GM12878 (cell line): ENCODE measurements around the gene SSH3. TPM values are rescaled to one million over a fixed set of nuclear protein-coding genes. Genes with fewer than 3 reads are reported as not detected.

Source experiments
- ATAC-seq: fragments of 200-7000 bp; cut with Tn5 transposase; 3 replicates; pipeline ENCODE4 v1.9.1; 2020; ENCODE audit warnings: mild to moderate bottlenecking, moderate library complexity
- BruUV-seq: library from RNA; stranded (reverse); fragments of 400-500 nt; replicated peaks from 2 replicates; lab custom pipeline; 2021; lab: Mats Ljungman, UMichigan
- CTCF ChIA-PET: fragments of 300-600 bp; sonication (Branson Sonifier 250); formaldehyde crosslinking; extraction: SDS; loops from one replicate; lab custom pipeline; 2021; ENCODE audit warnings: inconsistent platforms; lab: Yijun Ruan, JAX
- POLR2A ChIA-PET: fragments of 350-600 bp; formaldehyde crosslinking; extraction: SDS; loops from one replicate; lab custom pipeline; 2021; ENCODE audit warnings: inconsistent platforms; lab: Charles Lee
- RAD21 ChIA-PET: fragments of 300-600 bp; sonication (Branson Sonifier 250); formaldehyde crosslinking; loops from one replicate; lab custom pipeline; 2023; ENCODE audit warnings: antibody characterized with exemption; ENCODE audit not compliant: unreplicated experiment; lab: Charles Lee
- SMC1A ChIA-PET: fragments of 300-600 bp; sonication (Branson Sonifier 250); formaldehyde crosslinking; loops from one replicate; lab custom pipeline; 2023; ENCODE audit not compliant: unreplicated experiment, uncharacterized antibody; lab: Charles Lee
- DNase-seq: peaks from one replicate; pipeline ENCODE4 v3.0.0-alpha.2; 2011; ENCODE audit warnings: low read depth, low spot score
- FAIRE-seq: peaks from 3 replicates; lab custom pipeline; 2011; peaks lifted over from hg19 to GRCh38; lab: Jason Lieb, UNC
- H2AFZ ChIP-seq: 2 replicates; pipeline ENCODE4 v1.6.0; 2011; ENCODE audit warnings: low read depth, low read length, control low read depth; ENCODE audit not compliant: control insufficient read depth
- H3K27ac ChIP-seq: 2 replicates; pipeline ENCODE4 v1.5.1; 2011; ENCODE audit warnings: control low read depth; ENCODE audit not compliant: control insufficient read depth, insufficient read depth
- H3K27me3 ChIP-seq, 2 experiments: replicated peaks in 1 of 2; 2 replicates each; pipeline versions ENCODE4 v1.6.0 to v1.6.1; 2011; ENCODE audit warnings: low read length in 1 of 2; ENCODE audit not compliant: control insufficient read depth in 2 of 2, insufficient read depth in 2 of 2
- H3K36me3 ChIP-seq, 2 experiments: 2 replicates each; pipeline ENCODE4 v1.5.1; 2011; ENCODE audit warnings: low read length in 1 of 2; ENCODE audit not compliant: control insufficient read depth in 2 of 2, insufficient read depth in 2 of 2
- H3K4me1 ChIP-seq: 2 replicates; pipeline ENCODE4 v1.6.1; 2011; ENCODE audit warnings: mild to moderate bottlenecking, low read length, moderate library complexity, mixed read lengths; ENCODE audit not compliant: control insufficient read depth, insufficient read depth
- H3K4me2 ChIP-seq: 2 replicates; pipeline ENCODE4 v1.6.0; 2011; ENCODE audit warnings: control low read depth; ENCODE audit not compliant: control insufficient read depth, insufficient read depth
- H3K4me3 ChIP-seq: fragments of 200-600 bp; sonication (generic); 2 replicates; pipeline ENCODE4 v1.5.1; 2016
- H3K79me2 ChIP-seq: 2 replicates; pipeline ENCODE4 v1.6.0; 2011; ENCODE audit warnings: low read length; ENCODE audit not compliant: control insufficient read depth, insufficient read depth
- H3K9ac ChIP-seq: 2 replicates; pipeline ENCODE4 v1.8.0; 2011; ENCODE audit warnings: low read length, control low read depth, mixed read lengths; ENCODE audit not compliant: control insufficient read depth, insufficient read depth
- H3K9me3 ChIP-seq: replicated peaks from 3 replicates; pipeline ENCODE4 v1.5.1; 2011; ENCODE audit warnings: mild to moderate bottlenecking, low read length; ENCODE audit not compliant: control insufficient read depth, insufficient read depth
- H4K20me1 ChIP-seq: 2 replicates; pipeline ENCODE4 v1.6.0; 2011; ENCODE audit not compliant: control insufficient read depth, insufficient read depth
- FOXK2 ChIP-seq: fragments of 450-650 bp; IDR thresholded peaks from 2 replicates; pipeline ENCODE4 v1.6.1; 2017; ENCODE audit warnings: mild to moderate bottlenecking, moderate library complexity
- IKZF2 ChIP-seq, 2 experiments: fragments of 450-650 bp; IDR thresholded peaks; 2 replicates each; pipeline ENCODE4 v1.6.1; 2017; ENCODE audit warnings: mild to moderate bottlenecking in 2 of 2, moderate library complexity in 2 of 2
- POLR2A ChIP-seq: IDR thresholded peaks from 2 replicates; pipeline ENCODE4 v1.6.1; 2011; ENCODE audit warnings: low read depth, mild to moderate bottlenecking, low read length
- SMARCA5 ChIP-seq: fragments of 450-650 bp; IDR thresholded peaks from 2 replicates; pipeline ENCODE4 v1.6.1; 2017; ENCODE audit warnings: mild to moderate bottlenecking
- YBX1 ChIP-seq: fragments of 450-650 bp; IDR thresholded peaks from 2 replicates; pipeline ENCODE4 v1.6.1; 2016; ENCODE audit warnings: antibody characterized with exemption
- WGBS: methylation state at CpG from one replicate; pipeline ENCODE4 v1.1.6; 2016; ENCODE audit warnings: low lambda C conversion rate; ENCODE audit not compliant: insufficient replicate concordance, insufficient coverage; ENCODE audit errors: missing lambda C conversion rate; 5-methylcytosine and 5-hydroxymethylcytosine counted together
- in situ Hi-C: fragments of 300-500 bp; cut with MboI; formaldehyde crosslinking; loops from 9 replicates; pipeline ENCODE4 v1.14.3; 2018; ENCODE audit warnings: mixed read lengths
- intact Hi-C: fragments of 100-400 bp; cut with micrococcal nuclease; formaldehyde crosslinking; loops from one replicate; pipeline ENCODE4 v1.14.2; 2022; ENCODE audit not compliant: unreplicated experiment
- polyA plus RNA-seq, 11 experiments: library from polyadenylated mRNA; depleted of rRNA in 4 of 11; unstranded in 6 of 11; stranded (reverse) in 5 of 11; fragments of >200 nt; fragmentation: Nextera tagmentation in 4 of 11; fragmentation: Illumina TruSeq in 1 of 11; extraction: Ambion mirVana in 4 of 11; extraction: Trizol in 1 of 11; gene quantifications; 1 replicate in 1 of 11; 2 replicates in 10 of 11; pipeline versions ENCODE4 v1.2.1 to v1.2.3, GENCODE V29; 2011 to 2016; ENCODE audit warnings: inconsistent platforms in 2 of 11, missing spikeins in 2 of 11, low read depth in 1 of 11
- total RNA-seq, 4 experiments: library from RNA; depleted of rRNA in 3 of 4; stranded (reverse); fragments of >200 nt in 3 of 4; fragmentation: Illumina TruSeq in 1 of 4; extraction: Trizol in 1 of 4; gene quantifications; 2 replicates each; pipeline versions ENCODE4 v1.2.1 to v1.2.3, GENCODE V29; 2013 to 2021

SSH3 gene
- total and polyA plus RNA-seq, 10 of the 15 experiments (the other 5 are each of a cell fraction or from before 2014, with no cell fraction given): 0.05 to 0.83 (median 0.28) TPM; not detected in 3

GRCh38 chr11:67349036-67349435 is 45.7 kb downstream of the SSH3 start:
- ChIA-PET SMC1A (interaction anchor here (0.7 to 15.8 kb wide), 3 partner anchors 11 to 32 kb away, joined by 3 to 646 read pairs (median 4); partner anchors contain the start of gene CLCF1), RAD21 (interaction anchor here (1.0 to 10.1 kb wide), 4 partner anchors 22 to 119 kb away, joined by 3 to 525 read pairs (median 98); partner anchors contain the start of gene CLCF1)
- no TSS peak for BruUV-seq
- in situ Hi-C loops: no loop called here
- no peaks in the 10 kb centered on the region for H3K36me3 ChIP-seq
- intact Hi-C loops: no loop called here
- WGBS: 80% methylated on average over 5 of the region's 5 CpGs
- FAIRE-seq: no peak
- no peaks in the 10 kb centered on the region for H4K20me1 ChIP-seq
- TF ChIP-seq YBX1 (no peak), FOXK2 (no peak), SMARCA5 (no peak)
- TF ChIP-seq, all 136 proteins: peak for 0
- no peaks in the 10 kb centered on the region for H3K9me3 ChIP-seq
- H3K9ac ChIP-seq: no peak overlapping the region
- H3K79me2 ChIP-seq: peaks cover 19% of the 10 kb centered on the region
- no peak overlapping the region for H2AFZ ChIP-seq
- no peak overlapping the region for H3K4me3 ChIP-seq
- no peaks in the 10 kb centered on the region for H3K27me3 ChIP-seq
- POLR2A ChIA-PET: interaction anchor here (1.2 to 11.4 kb wide), 4 partner anchors 30 to 77 kb away, joined by 3 to 183 read pairs (median 4); no protein-coding TSS in a partner anchor
- H3K4me2 ChIP-seq: no peak overlapping the region; the same call in 1 of the 2 replicates
- peaks cover 54% of the 10 kb centered on the region for H3K4me1 ChIP-seq
- CTCF ChIA-PET: interaction anchor here (0.6 to 26.2 kb wide), 7 partner anchors 14 to 318 kb away, joined by 3 to 1301 read pairs (median 3); partner anchors contain the start of genes CLCF1 and RAD9A
- ATAC-seq: no peak
- H3K27ac ChIP-seq: no peak overlapping the region
- no peak for DNase-seq

GRCh38 chr11:67349457-67349856 is 46.1 kb downstream of the SSH3 start:
- Histone ChIP-seq H3K9ac (no peak overlapping the region), H3K27ac (no peak overlapping the region), H3K9me3 (no peaks in the 10 kb centered on the region), H2AFZ (no peak overlapping the region), H3K4me3 (no peak overlapping the region), H3K4me2 (no peak overlapping the region; the same call in 1 of the 2 replicates), H3K4me1 (peaks cover 54% of the 10 kb centered on the region), H4K20me1 (no peaks in the 10 kb centered on the region), H3K27me3 (no peaks in the 10 kb centered on the region), H3K36me3 (no peaks in the 10 kb centered on the region), H3K79me2 (peaks cover 19% of the 10 kb centered on the region)
- SMC1A ChIA-PET: interaction anchor here (1.7 to 15.8 kb wide), 2 partner anchors 28 to 32 kb away, joined by 4 to 646 read pairs; partner anchors contain the start of gene CLCF1
- POLR2A ChIA-PET: interaction anchor here (1.2 to 11.4 kb wide), 4 partner anchors 30 to 77 kb away, joined by 3 to 183 read pairs (median 4); no protein-coding TSS in a partner anchor
- WGBS: 100% methylated on average over 2 of the region's 2 CpGs
- CTCF ChIA-PET: interaction anchor here (1.1 to 26.2 kb wide), 6 partner anchors 13 to 319 kb away, joined by 3 to 1301 read pairs (median 4); partner anchors contain the start of genes CLCF1 and RAD9A
- intact Hi-C loops (no loop called here), in situ Hi-C loops (no loop called here)
- TF ChIP-seq POLR2A (peak; percentile 11; the same call in 1 of the 2 replicates), IKZF2 (IDR thresholded peaks at IDR 0.05) (no peak)
- no TSS peak for BruUV-seq
- RAD21 ChIA-PET: interaction anchor here (1.0 to 10.1 kb wide), 4 partner anchors 22 to 119 kb away, joined by 3 to 525 read pairs (median 98); partner anchors contain the start of gene CLCF1
- no peak for FAIRE-seq
- DNase-seq: no peak
- no peak for ATAC-seq
